IMR-90 (cell line): ENCODE measurements around the gene TRAF1.

Source experiments
- CEBPB ChIP-seq: IDR thresholded peaks from 2 replicates; pipeline ENCODE4 v1.6.1; 2012; ENCODE audit warnings: low read depth, low read length, improper control_type of control experiment
- FOS ChIP-seq: fragments of 150-350 bp; IDR thresholded peaks from 2 replicates; pipeline ENCODE4 v1.6.1; 2016; ENCODE audit warnings: low read depth, low read length
- MAZ ChIP-seq: IDR thresholded peaks from 2 replicates; pipeline ENCODE4 v1.6.1; 2012; ENCODE audit warnings: low read depth, mild to moderate bottlenecking, low read length, improper control_type of control experiment, moderate library complexity, borderline replicate concordance
- RAD21 ChIP-seq: IDR thresholded peaks from 2 replicates; pipeline ENCODE4 v1.6.1; 2012; ENCODE audit warnings: low read length, improper control_type of control experiment
- SMC3 ChIP-seq: fragments of 150-350 bp; IDR thresholded peaks from 2 replicates; pipeline ENCODE4 v1.6.1; 2016; ENCODE audit warnings: low read depth, mild to moderate bottlenecking, antibody characterized with exemption, low read length, moderate library complexity
- TF ChIP-seq, protein P1 (sequence below): conservative IDR thresholded peaks from 2 replicates; pipeline ENCODE4 v1.5.1; 2012; ENCODE audit warnings: mild to moderate bottlenecking, low read depth, low read length, improper control_type of control experiment

DNA sequence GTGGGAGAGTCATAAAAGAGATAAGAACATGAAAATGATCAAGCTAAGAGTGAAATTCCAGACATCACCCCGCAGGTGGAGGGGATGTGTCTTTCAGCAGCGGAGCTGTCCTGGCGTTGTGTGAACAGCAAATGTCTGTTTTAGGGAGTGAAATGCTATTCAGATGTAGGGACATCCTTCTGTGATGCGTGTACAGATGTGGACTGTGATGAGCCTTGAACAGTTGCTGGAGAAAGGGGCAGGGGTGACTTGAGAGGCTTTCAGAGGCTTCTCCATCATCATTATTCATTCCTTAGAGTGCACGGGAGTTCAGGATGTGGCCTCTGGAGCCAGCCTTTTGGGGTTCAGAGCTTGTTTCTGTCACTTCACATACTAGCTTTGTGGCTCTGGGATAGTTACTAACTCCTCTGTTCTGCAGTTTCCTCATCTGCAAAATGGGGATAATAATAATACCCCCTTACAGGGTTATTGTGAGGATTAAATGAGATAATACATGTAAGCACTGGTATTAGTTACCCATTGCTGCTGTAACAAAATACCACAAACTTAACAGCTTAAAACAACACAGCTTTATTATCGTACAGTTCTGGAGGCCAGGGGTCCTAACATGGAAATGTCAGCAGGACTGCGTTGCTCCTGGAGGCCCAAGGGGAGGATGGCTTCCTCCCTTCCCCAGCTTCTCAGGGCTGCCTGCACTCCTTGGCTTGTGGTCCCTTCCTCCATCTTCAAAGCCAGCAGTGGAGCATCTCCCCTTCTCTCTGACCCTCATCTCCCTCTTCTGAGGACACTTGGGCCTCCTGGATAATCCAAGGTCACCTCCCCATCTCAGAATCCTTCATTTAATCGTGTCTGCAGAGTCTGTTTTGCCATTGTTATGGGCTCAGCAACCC is 9.4 kb downstream of the TRAF1 start:
- TF ChIP-seq, protein P1, sequence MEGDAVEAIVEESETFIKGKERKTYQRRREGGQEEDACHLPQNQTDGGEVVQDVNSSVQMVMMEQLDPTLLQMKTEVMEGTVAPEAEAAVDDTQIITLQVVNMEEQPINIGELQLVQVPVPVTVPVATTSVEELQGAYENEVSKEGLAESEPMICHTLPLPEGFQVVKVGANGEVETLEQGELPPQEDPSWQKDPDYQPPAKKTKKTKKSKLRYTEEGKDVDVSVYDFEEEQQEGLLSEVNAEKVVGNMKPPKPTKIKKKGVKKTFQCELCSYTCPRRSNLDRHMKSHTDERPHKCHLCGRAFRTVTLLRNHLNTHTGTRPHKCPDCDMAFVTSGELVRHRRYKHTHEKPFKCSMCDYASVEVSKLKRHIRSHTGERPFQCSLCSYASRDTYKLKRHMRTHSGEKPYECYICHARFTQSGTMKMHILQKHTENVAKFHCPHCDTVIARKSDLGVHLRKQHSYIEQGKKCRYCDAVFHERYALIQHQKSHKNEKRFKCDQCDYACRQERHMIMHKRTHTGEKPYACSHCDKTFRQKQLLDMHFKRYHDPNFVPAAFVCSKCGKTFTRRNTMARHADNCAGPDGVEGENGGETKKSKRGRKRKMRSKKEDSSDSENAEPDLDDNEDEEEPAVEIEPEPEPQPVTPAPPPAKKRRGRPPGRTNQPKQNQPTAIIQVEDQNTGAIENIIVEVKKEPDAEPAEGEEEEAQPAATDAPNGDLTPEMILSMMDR: no peak
- TF ChIP-seq CEBPB (no peak), FOS (no peak), MAZ (no peak), SMC3 (no peak), RAD21 (no peak)
